ENCODE results near the gene TPSD1.
A peak's percentile ranks its signal among the peaks of the same experiment; 100 is the strongest.

The TPSD1 gene

DNA sequence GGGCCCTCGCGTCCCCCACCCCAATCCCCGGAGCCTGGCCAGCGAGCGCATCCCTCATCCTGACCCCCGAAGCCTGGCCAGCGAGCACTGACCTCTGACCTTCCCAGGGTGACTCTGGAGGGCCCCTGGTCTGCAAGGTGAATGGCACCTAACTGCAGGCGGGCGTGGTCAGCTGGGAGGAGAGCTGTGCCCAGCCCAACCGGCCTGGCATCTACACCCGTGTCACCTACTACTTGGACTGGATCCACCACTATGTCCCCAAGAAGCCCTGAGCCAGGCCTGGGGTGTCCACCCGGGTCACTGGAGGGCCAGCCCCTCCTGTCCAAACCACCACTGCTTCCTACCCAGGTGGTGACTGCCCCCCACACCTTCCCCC, 2.3 kb downstream of the TPSD1 start:
- no peak for DNase-seq

DNA sequence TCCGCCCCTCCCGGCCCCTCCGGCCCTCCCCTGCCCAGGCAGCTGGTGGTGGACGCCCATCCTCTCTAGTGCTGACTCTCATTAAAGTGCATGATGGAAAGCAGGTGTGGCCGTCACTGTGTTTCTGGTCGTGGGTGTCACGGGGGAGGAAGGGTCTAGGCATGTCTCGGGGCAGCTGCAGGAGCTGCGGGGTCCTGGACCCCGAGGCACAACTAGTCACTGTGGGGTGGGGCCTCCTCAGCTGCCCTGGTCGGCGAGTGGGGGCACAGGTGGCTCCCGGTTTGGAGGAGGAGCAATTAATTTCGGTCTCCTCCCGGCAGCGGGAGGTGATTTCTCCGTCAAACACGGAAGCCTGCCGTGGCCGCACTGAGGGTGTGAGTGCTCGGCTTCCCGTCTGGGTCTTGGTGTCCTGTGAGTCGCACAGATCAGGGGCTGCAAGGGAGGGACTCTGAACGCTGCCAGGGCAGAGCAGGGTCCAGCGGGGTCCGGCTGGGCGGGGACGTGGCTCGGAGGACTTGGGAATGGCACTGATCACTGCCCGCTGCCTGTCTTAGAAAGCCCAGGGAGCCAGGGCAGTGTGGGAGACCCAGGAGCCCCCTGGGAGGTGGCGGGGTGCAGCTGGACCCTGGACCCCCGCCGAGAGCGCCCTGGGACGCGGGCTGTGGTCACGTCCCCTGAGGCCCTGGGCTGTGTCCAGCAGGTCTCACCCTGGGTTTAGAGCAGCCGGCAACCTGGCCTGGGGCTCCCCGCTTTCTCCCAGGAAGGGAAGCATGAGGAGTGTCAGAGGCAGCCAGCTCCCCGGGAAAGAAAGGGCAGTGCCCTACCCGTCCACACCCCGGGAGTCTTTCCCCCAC, 3.3 kb downstream of the TPSD1 start:
- DNase-seq: no peak
- no peak for TF ChIP-seq CTCF (IDR thresholded peaks at IDR 0.05; ENCODE audit: low read depth, low read length)
- Histone ChIP-seq H3K9me3 (no peaks in the 10 kb centered on the region), H3K36me3 (no peaks in the 10 kb centered on the region), H3K4me3 (ENCODE audit: low read depth, low read length) (no peak overlapping the region), H3K4me1 (no peaks in the 10 kb centered on the region), H3K27me3 (peaks cover 67% of the 10 kb centered on the region)

More for the DNA sequence above, 2.3 kb downstream of the TPSD1 start:
- TF ChIP-seq CTCF (IDR thresholded peaks at IDR 0.05; ENCODE audit: low read depth, low read length): no peak
- no peak overlapping the region for H3K4me3 ChIP-seq (ENCODE audit: low read depth, low read length)
- H3K4me1 ChIP-seq: no peaks in the 10 kb centered on the region
- H3K9me3 ChIP-seq: no peaks in the 10 kb centered on the region
- H3K36me3 ChIP-seq: no peaks in the 10 kb centered on the region
- peaks cover 58% of the 10 kb centered on the region for H3K27me3 ChIP-seq

DNA sequence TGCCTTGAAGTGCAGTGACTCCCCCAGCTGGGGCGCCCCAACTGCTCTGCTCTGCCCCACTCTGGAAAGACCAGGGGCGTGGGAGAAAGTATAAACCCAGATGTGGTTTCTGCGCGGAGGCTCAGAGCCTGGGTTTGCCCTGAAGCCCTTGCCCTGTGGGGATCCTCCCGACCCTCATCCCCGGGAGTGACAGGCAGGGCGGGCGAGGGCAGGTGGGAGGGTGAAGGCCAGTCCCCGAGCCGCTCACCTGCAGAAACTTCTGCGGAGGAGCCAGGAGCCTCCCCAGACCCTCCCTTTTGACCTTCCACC, 3.8 kb downstream of the TPSD1 start:
- Histone ChIP-seq H3K9me3 (no peaks in the 10 kb centered on the region), H3K4me3 (ENCODE audit: low read depth, low read length) (no peak overlapping the region), H3K4me1 (no peaks in the 10 kb centered on the region), H3K36me3 (no peaks in the 10 kb centered on the region), H3K27me3 (peaks cover 69% of the 10 kb centered on the region)
- TF ChIP-seq CTCF (IDR thresholded peaks at IDR 0.05; ENCODE audit: low read depth, low read length): no peak
- DNase-seq: no peak

- no peak for TF ChIP-seq CTCF (IDR thresholded peaks at IDR 0.05; ENCODE audit: low read depth, low read length)
- H3K9me3 ChIP-seq: no peaks in the 10 kb centered on the region
- H3K4me1 ChIP-seq: no peaks in the 10 kb centered on the region
- H3K4me3 ChIP-seq (ENCODE audit: low read depth, low read length): no peak overlapping the region
- no peak for DNase-seq
- H3K36me3 ChIP-seq: no peaks in the 10 kb centered on the region
- peaks cover 69% of the 10 kb centered on the region for H3K27me3 ChIP-seq
These were observed 4.3 kb downstream of the TPSD1 start for GRCh38 chr16:1260101-1260680.

DNA sequence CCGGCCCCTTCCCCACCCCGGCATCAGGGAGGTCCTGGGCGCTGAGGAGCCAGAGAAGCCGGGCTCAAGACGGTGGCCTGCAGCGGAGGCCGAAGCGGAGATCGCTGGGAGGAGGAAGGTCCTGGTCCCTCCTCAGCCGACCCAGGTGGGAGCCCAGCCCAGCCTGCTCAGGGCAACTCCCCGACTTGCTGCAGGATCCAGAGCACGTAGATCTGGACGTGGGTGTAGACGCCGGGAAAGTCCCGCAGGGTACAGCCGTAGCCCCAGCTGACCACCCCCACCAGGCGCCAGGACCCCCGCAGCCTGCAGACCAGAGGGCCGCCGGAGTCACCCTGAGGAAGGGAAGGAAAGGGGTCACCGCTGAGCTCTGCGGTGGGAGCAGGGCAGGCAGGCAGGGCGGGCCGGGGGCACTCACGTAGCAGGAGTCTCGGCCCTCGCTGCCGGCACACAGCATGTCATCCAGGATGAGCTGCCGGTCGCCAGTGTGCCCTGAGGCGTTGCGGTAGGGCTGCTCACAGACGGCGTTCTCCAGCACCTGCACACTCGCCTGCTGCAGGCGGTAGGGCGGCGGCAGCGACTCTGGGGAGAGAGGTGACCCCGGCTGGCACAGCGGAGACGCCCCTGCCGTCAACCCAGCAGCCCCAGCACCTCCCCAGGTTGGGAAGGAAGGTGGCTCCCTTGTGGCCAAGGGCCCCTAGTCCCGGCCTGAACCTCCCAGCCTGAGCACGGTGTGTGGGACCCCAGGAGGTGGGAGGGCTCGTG, 5.4 kb downstream of the TPSD1 start:
- Histone ChIP-seq H3K4me3 (ENCODE audit: low read depth, low read length) (no peak overlapping the region), H3K9me3 (no peaks in the 10 kb centered on the region), H3K27me3 (peaks cover 80% of the 10 kb centered on the region), H3K36me3 (no peaks in the 10 kb centered on the region), H3K4me1 (no peaks in the 10 kb centered on the region)
- peak; percentile 73 for DNase-seq
- TF ChIP-seq CTCF (IDR thresholded peaks at IDR 0.05; ENCODE audit: low read depth, low read length): no peak
